KMS-11 (cell line): ENCODE measurements around the gene SUGCT.

Source experiments
- H2AFZ ChIP-seq: fragments of 200-600 bp; sonication (generic); 2 replicates; pipeline ENCODE4 v1.6.1; 2016; ENCODE audit warnings: antibody characterized with exemption, mixed run types, low read depth
- H3K27ac ChIP-seq: fragments of 200-600 bp; sonication (generic); 2 replicates; pipeline ENCODE4 v1.6.1; 2016; ENCODE audit warnings: mild to moderate bottlenecking, mixed run types
- H3K27me3 ChIP-seq: fragments of 200-600 bp; sonication (generic); 2 replicates; pipeline ENCODE4 v1.6.1; 2017; ENCODE audit warnings: mild to moderate bottlenecking, low read depth, mixed run types, moderate library complexity; ENCODE audit not compliant: insufficient read depth
- H3K36me3 ChIP-seq: fragments of 200-600 bp; sonication (generic); 2 replicates; pipeline ENCODE4 v1.6.1; 2017; ENCODE audit warnings: mild to moderate bottlenecking, mixed run types; ENCODE audit not compliant: insufficient read depth
- H3K4me1 ChIP-seq: fragments of 200-600 bp; sonication (generic); 2 replicates; pipeline ENCODE4 v1.6.1; 2016; ENCODE audit warnings: mild to moderate bottlenecking, low read depth, mixed run types; ENCODE audit not compliant: poor library complexity, severe bottlenecking
- H3K4me2 ChIP-seq: fragments of 200-600 bp; sonication (generic); 2 replicates; pipeline ENCODE4 v1.7.0; 2016; ENCODE audit warnings: mild to moderate bottlenecking, mixed run types
- H3K4me3 ChIP-seq: fragments of 200-600 bp; sonication (generic); IDR thresholded peaks from 2 replicates; pipeline ENCODE4 v1.6.1; 2017; ENCODE audit warnings: low read depth, low read length, mixed read lengths; ENCODE audit not compliant: insufficient read depth
- H3K79me2 ChIP-seq: fragments of 200-600 bp; sonication (generic); 2 replicates; pipeline ENCODE4 v1.6.1; 2016; ENCODE audit warnings: low read depth, mixed run types; ENCODE audit not compliant: insufficient read depth
- H3K9ac ChIP-seq: fragments of 200-600 bp; sonication (generic); 2 replicates; pipeline ENCODE4 v1.6.1; 2016; ENCODE audit warnings: mild to moderate bottlenecking, mixed run types
- H4K20me1 ChIP-seq: fragments of 200-600 bp; sonication (generic); 2 replicates; pipeline ENCODE4 v1.6.1; 2016; ENCODE audit warnings: mild to moderate bottlenecking, mixed run types; ENCODE audit not compliant: insufficient read depth
- CTCF ChIP-seq: fragments of 200-600 bp; sonication (generic); conservative IDR thresholded peaks from 2 replicates; pipeline ENCODE4 v1.6.1; 2017; ENCODE audit warnings: low read depth, mild to moderate bottlenecking, antibody characterized with exemption, low read length, moderate library complexity, mixed read lengths

Gene SUGCT

GRCh38 chr7:40644454-40645188 is 509.8 kb downstream of the SUGCT start:
- peak overlapping the region; percentile 24; the same call in 1 of the 2 replicates for H2AFZ ChIP-seq
- no peaks in the 10 kb centered on the region for H3K79me2 ChIP-seq
- H3K9ac ChIP-seq = no peak overlapping the region
- H3K4me2 ChIP-seq = no peak overlapping the region; the same call in 1 of the 2 replicates
- H3K4me3 ChIP-seq = no peak overlapping the region
- TF ChIP-seq CTCF = no peak
- no peaks in the 10 kb centered on the region for H3K27me3 ChIP-seq
- H3K36me3 ChIP-seq = no peaks in the 10 kb centered on the region
- peak overlapping the region; percentile 46 for H3K27ac ChIP-seq
- H3K4me1 ChIP-seq = peaks cover 8% of the 10 kb centered on the region
- H4K20me1 ChIP-seq = no peaks in the 10 kb centered on the region

GRCh38 chr7:40645197-40645596 is 510.4 kb downstream of the SUGCT start:
- Histone ChIP-seq H3K27ac (peak overlapping the region; percentile 46), H3K36me3 (no peaks in the 10 kb centered on the region), H3K9ac (no peak overlapping the region), H3K4me3 (no peak overlapping the region), H3K4me2 (no peak overlapping the region; the same call in 1 of the 2 replicates), H3K4me1 (peaks cover 8% of the 10 kb centered on the region), H2AFZ (peak overlapping the region; percentile 24; the same call in 1 of the 2 replicates), H4K20me1 (no peaks in the 10 kb centered on the region), H3K79me2 (no peaks in the 10 kb centered on the region), H3K27me3 (no peaks in the 10 kb centered on the region)
- TF ChIP-seq CTCF = no peak

- H3K27me3 ChIP-seq = no peaks in the 10 kb centered on the region
- H3K4me3 ChIP-seq = no peak overlapping the region
- H4K20me1 ChIP-seq = no peaks in the 10 kb centered on the region
- no peaks in the 10 kb centered on the region for H3K36me3 ChIP-seq
- H3K27ac ChIP-seq = no peak overlapping the region
- H3K4me1 ChIP-seq = peaks cover 15% of the 10 kb centered on the region
- no peak overlapping the region for H3K4me2 ChIP-seq
- H3K9ac ChIP-seq = no peak overlapping the region
- H2AFZ ChIP-seq = no peak overlapping the region
- no peak for TF ChIP-seq CTCF
- H3K79me2 ChIP-seq = no peaks in the 10 kb centered on the region
Measured at GRCh38 chr7:40646717-40647116, 511.9 kb downstream of the SUGCT start.

- TF ChIP-seq CTCF = no peak
- H3K36me3 ChIP-seq = no peaks in the 10 kb centered on the region
- no peak overlapping the region for H3K4me2 ChIP-seq
- H3K27ac ChIP-seq = no peak overlapping the region
- no peaks in the 10 kb centered on the region for H3K27me3 ChIP-seq
- H3K4me3 ChIP-seq = no peak overlapping the region
- H3K4me1 ChIP-seq = peaks cover 25% of the 10 kb centered on the region
- no peak overlapping the region for H2AFZ ChIP-seq
- H4K20me1 ChIP-seq = no peaks in the 10 kb centered on the region
- no peak overlapping the region for H3K9ac ChIP-seq
- no peaks in the 10 kb centered on the region for H3K79me2 ChIP-seq
Measured at GRCh38 chr7:40647719-40648118, 512.9 kb downstream of the SUGCT start.
